ENCODE measurements around the gene SLC15A4. TPM values are rescaled to one million over a fixed set of nuclear protein-coding genes. Genes with fewer than 3 reads are reported as not detected.

SLC15A4 gene
- total RNA-seq, 1 experiment from 2014 or later, result 20.6 TPM

GRCh38 chr12:128779901-128780300 is 43.9 kb downstream of the SLC15A4 start:
- ChIA-PET RAD21 (ENCODE audit: low non-redundant PET in 1 of 2, low total read pairs in 2 of 2, uncharacterized antibody in 2 of 2, unreplicated experiment in 2 of 2) (no interaction called here), CTCF (no interaction called here), POLR2A (no interaction called here)
- H3K27me3 ChIP-seq (ENCODE audit: insufficient read depth, low read length), result no peaks in the 10 kb centered on the region
- no peaks in the 10 kb centered on the region for H3K79me2 ChIP-seq (ENCODE audit: insufficient read depth, low read length)
- no peak overlapping the region for H3K4me3 ChIP-seq (replicated peaks in 1 of 2; ENCODE audit: low read depth in 1 of 2, low read length in 2 of 2)
- no peak overlapping the region for H3K4me2 ChIP-seq (ENCODE audit: low read length)
- no peaks in the 10 kb centered on the region for H4K20me1 ChIP-seq (ENCODE audit: insufficient read depth)
- no peak for DNase-seq (ENCODE audit: low read depth, low spot score)
- ATAC-seq, result no peak
- H3K9me2 ChIP-seq (ENCODE audit: insufficient read depth), result no peaks in the 10 kb centered on the region
- H3K27ac ChIP-seq (ENCODE audit: low read depth, low read length), result no peak overlapping the region
- H2AFZ ChIP-seq (ENCODE audit: low read depth, low read length, poor library complexity, severe bottlenecking), result no peak overlapping the region
- peaks cover 0 to 5% of the 10 kb centered on the region in 2 experiments; a peak in 2 of 4 replicates for H3K4me1 ChIP-seq (ENCODE audit: control insufficient read depth in 1 of 2, insufficient read depth in 2 of 2, low read length in 2 of 2)
- BruUV-seq (replicated peaks), result no TSS peak
- no peaks in the 10 kb centered on the region for H3K36me3 ChIP-seq (ENCODE audit: control insufficient read depth in 1 of 2, insufficient read depth in 2 of 2, low read length in 2 of 2)
- no peak for TF ChIP-seq FOSL1 (IDR thresholded peaks at IDR 0.05; ENCODE audit: low read depth)
- no peak for TF ChIP-seq ATF3 (IDR thresholded peaks at IDR 0.05)
- TF ChIP-seq REST (IDR thresholded peaks at IDR 0.05; ENCODE audit: low read depth), result no peak
- TF ChIP-seq ZFX (IDR thresholded peaks at IDR 0.05), result no peak
- no peak for TF ChIP-seq RAD21 (IDR thresholded peaks at IDR 0.05; ENCODE audit: low read depth)
- no peak for TF ChIP-seq POLR2AphosphoS5 (IDR thresholded peaks at IDR 0.05; ENCODE audit: low read depth, low read length)
- no peak for TF ChIP-seq MAX (IDR thresholded peaks at IDR 0.05)
- no peak for TF ChIP-seq CBX3 (IDR thresholded peaks at IDR 0.05; ENCODE audit: low read depth)
- no peak for TF ChIP-seq JUND (IDR thresholded peaks at IDR 0.05)
- TF ChIP-seq CEBPB (IDR thresholded peaks at IDR 0.05; ENCODE audit: low read depth), result no peak
- TF ChIP-seq ZBTB33 (IDR thresholded peaks at IDR 0.05; ENCODE audit: extremely low read depth, insufficient replicate concordance, low read length), result no peak
- TF ChIP-seq CTCF (IDR thresholded peaks at IDR 0.05 in 2 of 3, conservative IDR thresholded peaks at IDR 0.05 in 1 of 3; ENCODE audit: borderline replicate concordance in 1 of 3, insufficient read depth in 1 of 3, low read depth in 2 of 3, low read length in 2 of 3), result no peak
- TF ChIP-seq ELF1 (IDR thresholded peaks at IDR 0.05; ENCODE audit: borderline replicate concordance, low read depth), result no peak
- TF ChIP-seq SIN3A (IDR thresholded peaks at IDR 0.05; ENCODE audit: low read depth), result no peak
- TF ChIP-seq POLR2A (IDR thresholded peaks at IDR 0.05; ENCODE audit: borderline replicate concordance, extremely low read depth, insufficient read depth, insufficient read length), result no peak
- TF ChIP-seq YY1 (IDR thresholded peaks at IDR 0.05; ENCODE audit: extremely low read depth, insufficient replicate concordance, low read depth, low read length), result no peak
- TF ChIP-seq SP1 (IDR thresholded peaks at IDR 0.05; ENCODE audit: low read depth), result no peak
- no peak for TF ChIP-seq ZNF274 (IDR thresholded peaks at IDR 0.05; ENCODE audit: low read depth, low read length)
- no peak for TF ChIP-seq EZH2phosphoT487 (IDR thresholded peaks at IDR 0.05; ENCODE audit: borderline replicate concordance)
- H3K9me3 ChIP-seq (ENCODE audit: control insufficient read depth in 1 of 2, insufficient read depth in 1 of 2, low read depth in 1 of 2, low read length in 2 of 2), result no peaks in the 10 kb centered on the region
- no peak overlapping the region for H3K9ac ChIP-seq (ENCODE audit: low read length)
- intact Hi-C loops (cut with micrococcal nuclease), result loop anchor here (5.0 kb wide), 2 partner anchors 42 to 1232 kb away; partner anchors contain the start of gene SLC15A4
